Stomach smooth muscle (tissue), 2 donors: ENCODE results near the gene G6PC3.

Experiments used
- H3K27ac ChIP-seq: one replicate; pipeline ENCODE4 v1.7.0; 2013; ENCODE audit warnings: mild to moderate bottlenecking, low read length, inconsistent platforms
- H3K27me3 ChIP-seq, 2 donors: one replicate each; pipeline ENCODE4 v1.7.0; 2013; ENCODE audit warnings: low read length in 2 of 2; ENCODE audit not compliant: insufficient read depth in 2 of 2, control insufficient read depth in 1 of 2
- H3K36me3 ChIP-seq, 2 donors: one replicate each; pipeline ENCODE4 v1.7.0; 2013; ENCODE audit warnings: low read length in 2 of 2; ENCODE audit not compliant: control insufficient read depth in 2 of 2, insufficient read depth in 2 of 2
- H3K4me1 ChIP-seq: one replicate; pipeline ENCODE4 v1.7.0; 2013; ENCODE audit warnings: low read length; ENCODE audit not compliant: control insufficient read depth, insufficient read depth
- H3K4me3 ChIP-seq, 2 donors: one replicate each; pipeline ENCODE4 v1.7.0; 2013; ENCODE audit warnings: low read length in 2 of 2
- H3K9ac ChIP-seq, 2 donors: one replicate each; pipeline ENCODE4 v1.7.0; 2013; ENCODE audit warnings: low read length in 2 of 2, mild to moderate bottlenecking in 1 of 2
- H3K9me3 ChIP-seq, 2 donors: one replicate each; pipeline ENCODE4 v1.7.0; 2013; ENCODE audit warnings: low read length in 2 of 2; ENCODE audit not compliant: control insufficient read depth in 2 of 2
- donor health status: healthy.
- donor health status: Pancreatic carcinoma.

G6PC3 gene

GRCh38 chr17:44084921-44085320 is 14.4 kb downstream of the G6PC3 start:
- no peaks in the 10 kb centered on the region for H3K27me3 ChIP-seq
- H3K36me3 ChIP-seq: peaks cover 50 to 66% of the 10 kb centered on the region in 2 donors
- no peaks in the 10 kb centered on the region for H3K9me3 ChIP-seq
- H3K9ac ChIP-seq: no peak overlapping the region
- no peak overlapping the region for H3K4me3 ChIP-seq
- H3K27ac ChIP-seq: no peak overlapping the region
- H3K4me1 ChIP-seq: peaks cover 10% of the 10 kb centered on the region

- H3K4me1 ChIP-seq: peaks cover 10% of the 10 kb centered on the region
- peak overlapping the region; percentile 18 for H3K27ac ChIP-seq
- H3K9me3 ChIP-seq: no peaks in the 10 kb centered on the region
- H3K4me3 ChIP-seq: no peak overlapping the region
- H3K36me3 ChIP-seq: peaks cover 41 to 57% of the 10 kb centered on the region in 2 donors
- no peaks in the 10 kb centered on the region for H3K27me3 ChIP-seq
- no peak overlapping the region for H3K9ac ChIP-seq
Observed at GRCh38 chr17:44085908-44086307, 15.4 kb downstream of the G6PC3 start.

GRCh38 chr17:44086364-44087311 is 16.1 kb downstream of the G6PC3 start:
- peaks cover 48 to 63% of the 10 kb centered on the region in 2 donors for H3K36me3 ChIP-seq
- H3K4me3 ChIP-seq: no peak overlapping the region
- H3K4me1 ChIP-seq: peaks cover 10% of the 10 kb centered on the region
- peak overlapping the region; percentile 18 for H3K27ac ChIP-seq
- H3K9me3 ChIP-seq: no peaks in the 10 kb centered on the region
- H3K9ac ChIP-seq: peak overlapping the region in 1 of 2 donors; percentile 21
- H3K27me3 ChIP-seq: no peaks in the 10 kb centered on the region

- Histone ChIP-seq H3K36me3 (peaks cover 51 to 63% of the 10 kb centered on the region in 2 donors), H3K9me3 (no peaks in the 10 kb centered on the region), H3K27ac (no peak overlapping the region), H3K9ac (peak overlapping the region in 1 of 2 donors; percentile 21), H3K4me3 (no peak overlapping the region), H3K27me3 (no peaks in the 10 kb centered on the region), H3K4me1 (peaks cover 10% of the 10 kb centered on the region)
Observed at GRCh38 chr17:44087319-44087718, 16.8 kb downstream of the G6PC3 start.

- Histone ChIP-seq H3K9me3 (no peaks in the 10 kb centered on the region), H3K27ac (no peak overlapping the region), H3K27me3 (no peaks in the 10 kb centered on the region), H3K36me3 (peaks cover 52 to 61% of the 10 kb centered on the region in 2 donors), H3K4me1 (peaks cover 10% of the 10 kb centered on the region), H3K9ac (no peak overlapping the region), H3K4me3 (no peak overlapping the region)
Observed at GRCh38 chr17:44088254-44088653, 17.7 kb downstream of the G6PC3 start.

GRCh38 chr17:44091200-44091997 is 20.9 kb downstream of the G6PC3 start:
- no peaks in the 10 kb centered on the region for H3K27me3 ChIP-seq
- peaks cover 36 to 38% of the 10 kb centered on the region in 2 donors for H3K36me3 ChIP-seq
- H3K9me3 ChIP-seq: no peaks in the 10 kb centered on the region
- no peak overlapping the region for H3K4me3 ChIP-seq
- H3K27ac ChIP-seq: no peak overlapping the region
- H3K9ac ChIP-seq: no peak overlapping the region
- H3K4me1 ChIP-seq: peaks cover 19% of the 10 kb centered on the region

- Histone ChIP-seq H3K9ac (no peak overlapping the region), H3K4me1 (peaks cover 22% of the 10 kb centered on the region), H3K27me3 (no peaks in the 10 kb centered on the region), H3K36me3 (peaks cover 36 to 37% of the 10 kb centered on the region in 2 donors), H3K9me3 (no peaks in the 10 kb centered on the region), H3K27ac (no peak overlapping the region), H3K4me3 (no peak overlapping the region)
Observed at GRCh38 chr17:44092051-44092450, 21.5 kb downstream of the G6PC3 start.

GRCh38 chr17:44093231-44093900 is 22.8 kb downstream of the G6PC3 start:
- H3K4me3 ChIP-seq: no peak overlapping the region
- H3K9ac ChIP-seq: no peak overlapping the region
- H3K9me3 ChIP-seq: no peaks in the 10 kb centered on the region
- peaks cover 31 to 34% of the 10 kb centered on the region in 2 donors for H3K36me3 ChIP-seq
- H3K27ac ChIP-seq: no peak overlapping the region
- no peaks in the 10 kb centered on the region for H3K27me3 ChIP-seq
- H3K4me1 ChIP-seq: peaks cover 27% of the 10 kb centered on the region

- H3K9ac ChIP-seq: peak overlapping the region in 1 of 2 donors; percentile 72
- peak overlapping the region; percentile 57 to 69 for H3K4me3 ChIP-seq
- H3K36me3 ChIP-seq: peaks cover 23 to 29% of the 10 kb centered on the region in 2 donors
- peaks cover 30% of the 10 kb centered on the region for H3K4me1 ChIP-seq
- H3K27ac ChIP-seq: peak overlapping the region; percentile 76
- H3K27me3 ChIP-seq: no peaks in the 10 kb centered on the region
- H3K9me3 ChIP-seq: no peaks in the 10 kb centered on the region
Observed at GRCh38 chr17:44094701-44095387, 24.3 kb downstream of the G6PC3 start.

- peak overlapping the region; percentile 57 to 69 for H3K4me3 ChIP-seq
- no peaks in the 10 kb centered on the region for H3K9me3 ChIP-seq
- H3K27me3 ChIP-seq: no peaks in the 10 kb centered on the region
- H3K36me3 ChIP-seq: peaks cover 23 to 29% of the 10 kb centered on the region in 2 donors
- H3K9ac ChIP-seq: peak overlapping the region in 1 of 2 donors; percentile 72
- H3K27ac ChIP-seq: peak overlapping the region; percentile 76
- H3K4me1 ChIP-seq: peaks cover 31% of the 10 kb centered on the region
Observed at GRCh38 chr17:44095388-44095646, 24.8 kb downstream of the G6PC3 start.
